ENCODE results near the gene NMS. TPM values are rescaled to one million over a fixed set of nuclear protein-coding genes. Genes with fewer than 3 reads are reported as not detected.

NMS gene
- total and polyA plus RNA-seq, 2 of the 13 experiments (the other 11 are each of a cell fraction or from before 2014, with no cell fraction given) = not detected

DNA sequence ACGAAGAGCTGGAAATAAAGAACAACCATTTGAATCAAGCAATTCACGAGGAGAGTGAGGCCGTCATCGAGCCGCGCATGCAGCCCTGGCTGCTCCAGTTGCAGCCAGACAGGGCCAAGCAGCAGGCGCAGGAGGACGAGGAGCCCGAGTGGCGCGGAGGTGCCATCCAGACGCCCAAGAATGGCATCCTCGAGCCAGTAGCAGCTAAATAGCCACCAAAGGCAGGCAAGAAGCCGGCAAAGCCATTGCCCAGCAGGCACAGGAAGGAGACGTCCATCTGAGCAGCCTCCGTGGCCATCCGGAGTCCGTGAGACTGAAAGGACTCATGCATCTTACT is 43.9 kb upstream of the NMS start (continued):
- TF ChIP-seq, protein P1, sequence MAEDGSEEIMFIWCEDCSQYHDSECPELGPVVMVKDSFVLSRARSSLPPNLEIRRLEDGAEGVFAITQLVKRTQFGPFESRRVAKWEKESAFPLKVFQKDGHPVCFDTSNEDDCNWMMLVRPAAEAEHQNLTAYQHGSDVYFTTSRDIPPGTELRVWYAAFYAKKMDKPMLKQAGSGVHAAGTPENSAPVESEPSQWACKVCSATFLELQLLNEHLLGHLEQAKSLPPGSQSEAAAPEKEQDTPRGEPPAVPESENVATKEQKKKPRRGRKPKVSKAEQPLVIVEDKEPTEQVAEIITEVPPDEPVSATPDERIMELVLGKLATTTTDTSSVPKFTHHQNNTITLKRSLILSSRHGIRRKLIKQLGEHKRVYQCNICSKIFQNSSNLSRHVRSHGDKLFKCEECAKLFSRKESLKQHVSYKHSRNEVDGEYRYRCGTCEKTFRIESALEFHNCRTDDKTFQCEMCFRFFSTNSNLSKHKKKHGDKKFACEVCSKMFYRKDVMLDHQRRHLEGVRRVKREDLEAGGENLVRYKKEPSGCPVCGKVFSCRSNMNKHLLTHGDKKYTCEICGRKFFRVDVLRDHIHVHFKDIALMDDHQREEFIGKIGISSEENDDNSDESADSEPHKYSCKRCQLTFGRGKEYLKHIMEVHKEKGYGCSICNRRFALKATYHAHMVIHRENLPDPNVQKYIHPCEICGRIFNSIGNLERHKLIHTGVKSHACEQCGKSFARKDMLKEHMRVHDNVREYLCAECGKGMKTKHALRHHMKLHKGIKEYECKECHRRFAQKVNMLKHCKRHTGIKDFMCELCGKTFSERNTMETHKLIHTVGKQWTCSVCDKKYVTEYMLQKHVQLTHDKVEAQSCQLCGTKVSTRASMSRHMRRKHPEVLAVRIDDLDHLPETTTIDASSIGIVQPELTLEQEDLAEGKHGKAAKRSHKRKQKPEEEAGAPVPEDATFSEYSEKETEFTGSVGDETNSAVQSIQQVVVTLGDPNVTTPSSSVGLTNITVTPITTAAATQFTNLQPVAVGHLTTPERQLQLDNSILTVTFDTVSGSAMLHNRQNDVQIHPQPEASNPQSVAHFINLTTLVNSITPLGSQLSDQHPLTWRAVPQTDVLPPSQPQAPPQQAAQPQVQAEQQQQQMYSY (CRISPR knock-in tag; IDR thresholded peaks at IDR 0.05) = no peak
- TF ChIP-seq SATB2 (CRISPR knock-in tag; IDR thresholded peaks at IDR 0.05) (no peak), PPARG (CRISPR knock-in tag; conservative IDR thresholded peaks at IDR 0.05) (no peak), ZNF354B (CRISPR knock-in tag; IDR thresholded peaks at IDR 0.05) (no peak), ZNF12 (CRISPR knock-in tag; IDR thresholded peaks at IDR 0.05) (no peak)
- TF ChIP-seq, protein P2, sequence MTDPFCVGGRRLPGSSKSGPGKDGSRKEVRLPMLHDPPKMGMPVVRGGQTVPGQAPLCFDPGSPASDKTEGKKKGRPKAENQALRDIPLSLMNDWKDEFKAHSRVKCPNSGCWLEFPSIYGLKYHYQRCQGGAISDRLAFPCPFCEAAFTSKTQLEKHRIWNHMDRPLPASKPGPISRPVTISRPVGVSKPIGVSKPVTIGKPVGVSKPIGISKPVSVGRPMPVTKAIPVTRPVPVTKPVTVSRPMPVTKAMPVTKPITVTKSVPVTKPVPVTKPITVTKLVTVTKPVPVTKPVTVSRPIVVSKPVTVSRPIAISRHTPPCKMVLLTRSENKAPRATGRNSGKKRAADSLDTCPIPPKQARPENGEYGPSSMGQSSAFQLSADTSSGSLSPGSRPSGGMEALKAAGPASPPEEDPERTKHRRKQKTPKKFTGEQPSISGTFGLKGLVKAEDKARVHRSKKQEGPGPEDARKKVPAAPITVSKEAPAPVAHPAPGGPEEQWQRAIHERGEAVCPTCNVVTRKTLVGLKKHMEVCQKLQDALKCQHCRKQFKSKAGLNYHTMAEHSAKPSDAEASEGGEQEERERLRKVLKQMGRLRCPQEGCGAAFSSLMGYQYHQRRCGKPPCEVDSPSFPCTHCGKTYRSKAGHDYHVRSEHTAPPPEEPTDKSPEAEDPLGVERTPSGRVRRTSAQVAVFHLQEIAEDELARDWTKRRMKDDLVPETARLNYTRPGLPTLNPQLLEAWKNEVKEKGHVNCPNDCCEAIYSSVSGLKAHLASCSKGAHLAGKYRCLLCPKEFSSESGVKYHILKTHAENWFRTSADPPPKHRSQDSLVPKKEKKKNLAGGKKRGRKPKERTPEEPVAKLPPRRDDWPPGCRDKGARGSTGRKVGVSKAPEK (CRISPR knock-in tag; IDR thresholded peaks at IDR 0.05; ENCODE audit: borderline replicate concordance) = no peak

DNA sequence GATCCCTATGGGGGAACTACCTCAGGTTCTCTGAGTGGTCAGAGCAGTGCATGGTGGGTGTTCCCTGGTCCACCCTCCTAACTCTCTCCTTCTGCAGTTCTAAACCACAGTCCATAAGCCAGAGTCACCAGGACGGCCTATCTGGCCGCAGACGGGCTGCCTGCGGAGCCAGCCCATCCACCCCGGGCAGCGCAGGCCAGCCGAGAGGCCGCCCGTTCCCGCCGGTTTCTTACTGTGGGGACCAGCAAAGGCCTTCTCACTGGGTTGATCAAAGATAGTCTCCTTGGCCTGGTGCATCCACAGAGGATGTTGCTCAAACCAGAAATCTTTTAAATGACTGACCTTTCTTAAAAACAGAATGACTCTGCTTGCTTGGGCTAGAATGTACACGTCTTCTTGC is 43.2 kb upstream of the NMS start:
- WGBS (ENCODE audit: low lambda C conversion rate) = 76% methylated on average over 12 of the region's 12 CpGs
- Histone ChIP-seq H3K4me3 (replicated peaks in 1 of 3; ENCODE audit: insufficient read depth in 1 of 3, low read depth in 2 of 3, low read length in 3 of 3) (no peak overlapping the region), H3K4me1 (ENCODE audit: insufficient read depth, low read length) (no peaks in the 10 kb centered on the region), H3K27ac (ENCODE audit: extremely low read length, insufficient read depth, low read length) (no peak overlapping the region), H2AFZ (ENCODE audit: low read length) (no peak overlapping the region), H3K9me3 (ENCODE audit: low read length) (no peaks in the 10 kb centered on the region), H3K36me3 (replicated peaks in 1 of 2; ENCODE audit: control insufficient read depth in 1 of 2, insufficient read depth in 2 of 2, low read length in 2 of 2) (no peaks in the 10 kb centered on the region), H3K9ac (ENCODE audit: insufficient read depth, low read depth, low read length) (no peak overlapping the region), H4K20me1 (ENCODE audit: insufficient read depth, low read length) (no peaks in the 10 kb centered on the region), H3K27me3 (ENCODE audit: control insufficient read depth in 1 of 2, insufficient read depth in 2 of 2, low read length in 2 of 2) (peaks cover 0 to 5% of the 10 kb centered on the region in 2 experiments; a peak in 1 of 5 replicates), H3K79me2 (ENCODE audit: insufficient read depth, low read length) (no peaks in the 10 kb centered on the region), H3K4me2 (ENCODE audit: low read depth, low read length) (no peak overlapping the region)
- no TSS peak for BruUV-seq (replicated peaks)
- ChIA-PET CTCF (ENCODE audit: low intra/inter-chr PET ratio, low total read pairs) (no interaction called here), POLR2A (no interaction called here)
- no peak for DNase-seq (ENCODE audit: low spot score)
- FAIRE-seq = no peak
- in situ Hi-C loops (cut with HindIII; ENCODE audit: extremely low pct_ligation_motif_present, low pct_unique_long_range_greater_than_20kb) = no loop called here
- ATAC-seq = no peak
- intact Hi-C loops (cut with micrococcal nuclease; ENCODE audit: unreplicated experiment) = no loop called here
- TF ChIP-seq NCOA1 (CRISPR knock-in tag; IDR thresholded peaks at IDR 0.05) (no peak), CEBPG (CRISPR knock-in tag; IDR thresholded peaks at IDR 0.05) (no peak), TBP (CRISPR knock-in tag; IDR thresholded peaks at IDR 0.05) (no peak), HCFC1 (IDR thresholded peaks at IDR 0.05; ENCODE audit: low read depth, low read length) (no peak), MAF1 (CRISPR knock-in tag; IDR thresholded peaks at IDR 0.05; ENCODE audit: borderline replicate concordance) (no peak), THRA (CRISPR knock-in tag; IDR thresholded peaks at IDR 0.05; ENCODE audit: borderline replicate concordance) (no peak), ZNF224 (CRISPR knock-in tag; IDR thresholded peaks at IDR 0.05) (no peak), ZNF136 (CRISPR knock-in tag; IDR thresholded peaks at IDR 0.05; ENCODE audit: low read depth) (no peak), KLF12 (CRISPR knock-in tag; IDR thresholded peaks at IDR 0.05; ENCODE audit: borderline replicate concordance) (no peak), ZMAT3 (CRISPR knock-in tag; conservative IDR thresholded peaks at IDR 0.05) (no peak)
